ENCODE results near the gene PPARA.

The PPARA gene

DNA sequence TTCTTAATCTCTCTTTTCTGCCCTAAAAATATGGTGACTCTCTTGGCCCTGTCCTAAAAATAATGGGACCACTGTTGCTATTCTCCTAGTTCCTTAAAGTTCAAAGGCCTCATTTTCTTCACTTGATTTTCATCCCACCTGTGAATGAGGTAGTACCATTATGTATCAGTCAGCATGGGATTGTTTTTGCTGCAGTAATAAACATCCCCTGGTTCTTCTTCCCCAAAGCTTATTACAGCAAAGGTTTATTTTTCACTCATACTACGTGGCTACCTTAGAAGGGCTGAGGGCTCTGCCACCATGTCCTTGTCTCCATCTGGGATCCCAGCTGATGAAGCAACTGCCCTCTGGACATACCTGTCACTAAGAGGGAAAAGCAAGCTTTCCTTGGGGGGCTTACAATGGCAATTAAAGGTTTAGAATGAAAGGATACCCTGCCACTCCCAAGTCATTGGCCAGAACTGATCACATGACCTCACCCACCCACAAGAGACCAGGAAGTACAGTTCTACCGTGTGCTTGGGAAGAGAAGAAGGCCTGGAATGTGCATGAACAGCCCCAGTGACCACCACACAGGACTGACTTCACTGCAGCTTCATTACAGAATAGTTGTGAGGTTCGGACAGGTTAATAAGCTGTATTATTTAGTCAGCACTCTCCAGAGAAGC is 125.3 kb downstream of the PPARA start:
- DNase-seq (ENCODE audit: low spot score): no peak

DNA sequence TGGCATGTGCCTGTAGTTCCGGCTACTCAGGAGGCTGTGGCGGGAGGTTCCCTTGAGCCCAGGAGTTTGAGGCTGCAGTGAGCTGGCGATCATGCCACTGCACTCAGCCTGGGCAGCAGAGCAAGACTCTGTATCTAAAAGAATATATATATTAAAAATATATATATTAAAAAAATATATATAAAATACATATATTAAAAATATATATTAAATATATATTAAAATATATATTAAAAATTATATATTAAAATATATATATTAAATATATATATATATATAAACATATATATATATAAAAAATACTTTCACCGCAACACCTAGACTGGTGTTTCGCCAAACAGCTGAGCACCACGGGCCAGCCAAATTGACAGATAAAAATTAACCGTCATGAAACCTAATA is 126.2 kb downstream of the PPARA start:
- no peak for DNase-seq (ENCODE audit: low spot score)

DNA sequence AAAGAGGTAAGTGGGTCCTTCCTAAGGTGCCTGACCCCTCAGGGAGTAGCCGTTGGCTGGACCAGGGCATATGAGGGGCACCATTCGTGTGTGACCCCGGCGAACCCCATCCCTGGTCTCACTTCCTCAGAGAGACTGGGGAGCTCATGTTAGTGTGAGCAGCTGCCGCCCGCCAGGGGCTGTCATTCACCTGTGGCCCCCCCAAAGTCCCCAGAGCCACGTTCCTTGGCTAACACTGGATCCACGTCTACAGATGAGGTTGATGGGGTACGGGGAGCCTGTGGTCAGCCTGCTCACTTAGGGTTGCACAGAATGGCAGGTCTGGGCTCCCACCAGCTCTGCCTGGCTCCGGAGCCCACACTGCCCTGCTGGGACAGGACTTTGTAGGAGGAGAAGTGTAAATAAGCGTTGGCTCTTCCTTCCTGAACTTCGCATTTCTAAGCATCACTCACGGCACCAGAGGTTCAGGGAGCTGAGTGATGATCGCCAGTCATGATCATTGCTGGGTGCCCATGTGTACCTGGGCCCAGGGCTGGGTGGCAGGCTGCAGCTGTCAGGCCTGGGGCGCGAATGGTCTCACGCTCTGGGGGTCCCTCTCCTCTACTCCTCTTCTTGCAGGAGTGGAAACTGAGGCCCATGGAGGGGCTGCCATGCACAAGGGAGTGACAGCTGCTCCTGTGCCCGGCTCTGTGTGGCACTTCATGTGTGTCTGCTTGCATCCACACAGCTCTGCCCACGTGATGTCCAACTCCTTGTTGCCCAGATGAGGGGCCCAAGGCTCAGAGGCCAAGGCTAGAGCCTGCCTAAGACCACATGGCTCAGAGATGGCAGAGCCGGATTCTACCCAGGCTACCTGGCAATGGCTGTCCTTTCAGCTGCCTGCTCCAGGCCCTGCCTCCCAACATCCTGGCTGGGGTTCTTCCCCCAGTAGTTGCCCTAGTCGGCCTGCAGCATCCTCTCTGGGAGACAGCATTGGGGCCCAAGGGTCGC is 128.6 kb downstream of the PPARA start:
- DNase-seq (ENCODE audit: low spot score): no peak

DNA sequence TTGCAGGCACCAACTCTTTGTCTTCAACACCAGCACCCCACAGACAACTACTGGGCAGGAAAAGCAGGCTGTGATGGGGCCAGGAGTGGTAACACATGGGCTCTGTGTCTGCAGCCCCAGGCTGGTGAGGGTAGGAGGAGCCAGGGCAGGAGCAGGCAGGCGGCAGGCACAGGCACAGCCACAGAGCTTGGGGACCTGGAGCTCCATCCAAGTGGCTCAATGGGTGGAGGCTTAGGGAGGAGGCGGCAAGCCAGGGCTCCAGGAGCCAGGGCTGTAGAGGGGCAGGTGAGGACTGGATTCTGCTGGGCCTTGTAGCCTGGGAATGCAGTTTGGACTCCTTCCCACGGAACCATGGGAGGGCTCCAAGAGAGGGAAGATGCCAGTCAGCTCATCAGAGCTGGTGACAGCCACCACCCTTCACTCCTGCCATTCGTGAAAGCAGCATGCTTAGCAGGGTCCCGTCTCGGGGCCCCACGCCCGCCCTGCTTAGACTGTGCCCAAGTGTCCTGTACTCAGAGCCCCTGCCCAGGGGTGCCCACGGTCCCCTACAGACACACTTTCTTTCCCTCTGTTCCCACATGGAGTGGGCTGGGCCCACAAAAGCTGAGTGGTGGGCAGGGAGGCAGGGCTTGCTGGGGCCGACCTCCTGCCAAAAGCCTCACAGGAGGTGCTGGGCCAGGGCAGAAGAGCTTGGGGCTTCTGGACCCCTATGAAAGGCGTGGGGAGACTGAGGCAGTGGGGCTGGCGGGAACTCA is 129.9 kb downstream of the PPARA start:
- no peak for DNase-seq (ENCODE audit: low spot score)

DNA sequence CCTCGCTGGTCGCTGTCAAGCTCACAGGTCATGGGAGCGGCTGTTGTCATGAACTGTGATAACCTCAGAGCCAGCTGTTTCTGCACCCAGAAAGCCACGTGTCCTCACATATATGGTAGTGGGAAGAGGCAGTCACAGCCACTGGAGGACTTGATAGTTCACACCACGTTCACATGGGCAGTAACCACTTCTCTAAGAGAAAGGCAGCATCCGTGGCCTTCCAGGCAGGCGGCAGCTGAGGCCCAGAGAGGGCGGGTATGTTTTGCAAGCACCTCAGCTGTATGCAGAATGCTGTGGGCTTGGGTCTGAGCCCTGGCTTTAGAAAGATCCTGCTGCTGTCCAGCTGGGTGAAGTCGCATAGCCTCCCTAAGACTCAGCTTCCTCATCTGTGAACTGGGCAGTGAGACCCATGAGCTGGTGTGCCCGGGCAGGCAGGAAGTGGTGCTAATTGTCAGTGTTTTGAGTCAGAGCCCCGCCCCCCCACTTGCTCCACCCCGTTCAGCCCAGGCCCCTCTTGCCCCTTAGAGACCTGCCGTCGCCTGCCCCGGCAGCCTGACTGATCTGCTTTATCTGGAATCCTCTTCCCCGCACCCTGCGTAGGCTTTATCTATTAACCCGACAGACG is 130.8 kb downstream of the PPARA start:
- no peak for DNase-seq (ENCODE audit: low spot score)

DNA sequence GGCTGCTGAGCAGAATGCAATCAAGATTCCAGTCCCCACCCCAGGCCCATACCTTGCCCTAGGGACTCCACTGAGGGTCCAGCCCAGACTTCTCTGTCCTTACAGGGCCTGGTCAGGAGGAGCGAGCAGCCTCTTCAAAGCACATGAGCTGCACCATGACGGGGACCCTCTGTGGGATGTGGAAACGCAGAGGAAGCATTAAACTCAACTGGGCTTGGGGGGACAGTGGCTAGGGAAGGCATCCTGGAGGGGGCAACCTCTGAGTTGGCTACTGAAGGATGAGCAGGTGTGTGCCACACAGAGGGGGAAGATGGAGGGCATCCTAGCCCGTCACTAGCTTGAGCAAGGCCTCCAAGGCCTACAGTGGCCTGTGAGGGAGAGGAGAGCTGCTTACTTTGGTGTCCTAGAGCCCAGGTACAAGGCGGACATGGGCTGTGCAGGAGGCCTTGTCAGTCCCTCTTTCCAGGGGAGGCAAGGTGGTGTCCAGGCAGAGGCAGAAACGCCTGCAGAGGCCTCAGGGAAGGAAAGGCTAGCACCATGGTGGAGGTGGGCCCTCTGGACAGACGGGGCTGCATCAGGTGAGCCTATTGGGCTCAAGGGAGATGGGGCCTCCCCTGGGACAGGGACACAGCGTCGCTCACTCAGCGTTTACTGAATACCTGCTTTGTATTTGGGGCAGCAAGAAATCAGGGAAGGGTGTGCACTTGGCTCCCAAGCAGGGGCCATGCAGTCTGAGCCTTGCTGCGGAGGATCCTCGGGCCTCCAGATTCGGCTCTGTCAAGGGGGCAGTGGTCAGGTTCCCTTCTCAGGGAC is 131.7 kb downstream of the PPARA start:
- DNase-seq (ENCODE audit: low spot score): no peak

DNA sequence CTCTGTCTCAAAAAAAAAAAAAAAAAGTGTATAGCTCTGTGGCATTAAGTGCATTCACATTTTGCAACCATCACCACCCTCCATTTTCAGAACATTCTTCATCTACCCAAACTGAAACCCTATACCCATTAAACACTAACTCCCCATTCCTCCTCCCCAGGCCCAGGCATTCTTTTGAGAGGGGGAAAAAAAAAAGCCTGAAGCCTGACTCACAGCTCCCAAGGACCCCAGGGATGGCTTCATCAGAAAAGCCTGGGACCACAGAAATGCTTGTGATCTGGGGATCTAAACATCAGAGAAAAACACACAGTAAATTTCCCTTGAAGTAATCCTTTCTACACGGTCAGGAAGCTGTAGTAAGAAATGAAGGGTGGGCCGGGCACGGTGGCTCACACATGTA is 135.7 kb downstream of the PPARA start:
- no peak for DNase-seq (ENCODE audit: low spot score)

DNA sequence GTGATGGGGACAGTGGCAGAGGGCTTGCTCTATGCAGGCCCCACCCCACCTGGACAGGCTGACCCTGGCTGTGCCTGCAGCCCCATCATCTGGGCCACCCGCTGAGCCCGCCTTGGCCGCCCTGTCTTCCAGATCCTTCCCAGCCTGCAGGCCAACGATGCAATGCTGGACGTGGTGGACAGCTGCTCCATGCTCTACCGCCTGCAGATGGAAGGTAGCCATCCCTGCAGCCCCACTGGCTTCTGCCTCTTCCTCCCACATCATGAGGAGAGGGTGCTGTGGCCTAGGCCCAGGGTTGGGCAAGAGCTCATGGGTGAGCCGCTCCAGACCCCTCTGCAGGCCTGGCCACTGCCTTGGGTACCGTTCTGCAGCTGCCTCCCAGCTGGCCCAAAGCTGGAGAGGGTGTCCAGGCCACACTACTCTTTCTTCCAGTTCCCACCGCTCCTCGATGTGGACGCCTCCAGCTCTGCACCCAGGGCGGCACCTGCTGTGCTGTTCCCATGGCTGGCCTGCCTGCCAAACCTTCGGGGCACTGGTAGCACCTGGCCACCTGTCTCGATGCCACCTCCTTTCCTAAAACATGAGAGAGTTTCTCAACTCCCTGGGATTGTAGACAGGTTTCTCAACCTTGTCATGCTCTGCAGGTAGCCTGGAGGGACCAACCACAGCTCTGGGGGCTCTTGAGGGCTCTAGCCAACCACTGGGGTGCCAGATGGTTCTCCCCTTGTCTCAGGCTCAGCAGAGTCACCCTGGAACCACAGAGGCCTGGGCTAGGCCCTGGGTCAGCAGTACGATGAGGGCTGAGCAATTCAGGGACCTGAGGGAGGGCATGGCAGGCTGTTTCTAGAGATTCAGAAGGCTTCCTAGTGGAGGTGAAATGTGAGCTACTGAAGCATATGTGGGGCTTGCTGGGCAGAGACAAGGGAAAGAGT is 136.9 kb downstream of the PPARA start:
- DNase-seq (ENCODE audit: low spot score): no peak

DNA sequence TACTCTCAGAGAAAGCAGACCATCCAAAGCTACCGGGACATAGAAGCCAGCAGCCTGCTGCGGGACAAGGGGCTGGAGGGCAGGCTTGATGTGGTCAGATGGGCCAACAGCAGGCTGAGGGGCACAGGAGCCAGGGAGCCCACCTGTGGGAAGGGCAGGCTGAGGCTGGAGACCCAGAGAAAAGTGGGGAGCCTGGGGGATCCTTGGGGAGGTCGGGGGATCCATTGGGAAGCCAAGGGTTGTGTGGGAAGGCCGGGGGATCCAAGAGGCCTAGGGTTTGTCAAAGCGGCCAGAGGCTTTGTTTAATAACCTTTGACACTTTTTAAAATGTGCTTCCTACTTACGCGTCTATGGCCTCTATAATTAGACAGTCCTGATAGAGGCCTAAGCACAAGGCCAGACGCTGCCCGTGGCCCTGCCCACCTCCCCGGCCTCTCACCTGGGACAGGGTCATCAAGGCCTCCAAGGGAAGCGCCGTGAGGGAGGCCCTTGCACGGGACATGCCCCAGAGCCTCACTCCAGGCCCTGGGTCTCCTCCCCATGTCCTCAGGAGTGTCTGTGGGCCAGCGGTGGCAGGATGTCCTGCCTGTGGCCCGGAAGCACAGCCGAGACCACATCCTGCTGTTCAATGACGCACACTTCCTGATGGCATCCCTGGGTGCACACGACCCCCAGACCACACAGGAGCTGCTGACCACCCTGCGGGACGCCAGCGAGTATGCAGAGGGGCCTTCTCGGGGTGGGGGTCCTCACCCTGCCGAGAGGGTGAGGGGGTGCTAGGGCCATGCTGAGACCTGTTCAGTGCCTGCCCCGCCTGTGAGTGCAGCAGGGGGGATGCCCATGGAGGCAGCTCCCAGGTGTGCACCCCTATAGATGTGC is 137.8 kb downstream of the PPARA start:
- DNase-seq (ENCODE audit: low spot score): no peak

DNA sequence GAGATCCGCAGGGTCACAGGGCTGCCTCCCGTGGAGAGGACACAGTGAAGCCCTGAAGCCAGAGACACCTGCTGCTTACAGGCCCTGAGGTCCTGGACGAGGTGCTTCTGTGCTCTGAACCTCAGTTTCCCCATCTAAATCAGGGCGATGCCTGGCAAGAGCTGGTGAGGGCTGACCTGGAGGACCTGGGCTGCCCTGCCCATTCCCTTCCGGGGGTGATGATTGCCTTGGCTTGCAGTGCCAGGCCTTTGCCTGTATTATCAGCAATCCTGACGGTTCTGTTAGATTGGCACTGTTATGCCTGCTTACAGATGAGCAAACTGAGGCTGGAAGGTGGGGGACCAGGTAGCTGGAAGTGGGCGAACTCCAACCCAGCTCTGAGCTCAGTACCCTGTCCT is 138.5 kb downstream of the PPARA start:
- no peak for DNase-seq (ENCODE audit: low spot score)

DNA sequence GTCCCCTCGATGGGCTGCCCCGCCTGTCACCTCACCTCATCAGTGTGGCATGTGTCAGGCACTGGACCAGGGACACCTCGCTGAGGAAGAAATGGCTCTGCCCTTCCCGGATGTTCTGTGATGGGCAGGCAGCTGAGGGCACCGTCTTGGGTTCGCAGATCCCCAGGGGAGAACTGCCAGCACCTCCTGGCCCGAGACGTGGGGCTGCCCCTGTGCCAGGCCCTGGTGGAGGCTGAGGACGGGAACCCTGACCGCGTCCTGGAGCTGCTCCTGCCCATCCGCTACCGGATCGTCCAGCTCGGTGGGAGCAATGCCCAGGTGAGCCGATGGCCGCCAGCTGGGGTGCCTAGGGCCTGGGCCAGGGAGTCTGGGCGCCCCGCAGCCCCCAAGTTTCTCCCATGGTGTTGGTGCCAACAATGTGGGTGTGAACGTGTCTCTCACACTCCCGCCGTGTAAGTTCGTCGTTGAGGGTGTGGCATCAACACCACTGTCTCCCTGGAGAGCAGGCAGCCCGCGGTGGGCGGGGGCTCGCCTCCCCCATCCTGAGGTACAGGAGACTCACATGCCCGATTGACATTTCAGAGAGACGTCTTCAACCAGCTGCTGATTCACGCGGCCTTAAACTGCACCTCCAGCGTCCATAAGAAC is 139.0 kb downstream of the PPARA start:
- no peak for DNase-seq (ENCODE audit: low spot score)

DNA sequence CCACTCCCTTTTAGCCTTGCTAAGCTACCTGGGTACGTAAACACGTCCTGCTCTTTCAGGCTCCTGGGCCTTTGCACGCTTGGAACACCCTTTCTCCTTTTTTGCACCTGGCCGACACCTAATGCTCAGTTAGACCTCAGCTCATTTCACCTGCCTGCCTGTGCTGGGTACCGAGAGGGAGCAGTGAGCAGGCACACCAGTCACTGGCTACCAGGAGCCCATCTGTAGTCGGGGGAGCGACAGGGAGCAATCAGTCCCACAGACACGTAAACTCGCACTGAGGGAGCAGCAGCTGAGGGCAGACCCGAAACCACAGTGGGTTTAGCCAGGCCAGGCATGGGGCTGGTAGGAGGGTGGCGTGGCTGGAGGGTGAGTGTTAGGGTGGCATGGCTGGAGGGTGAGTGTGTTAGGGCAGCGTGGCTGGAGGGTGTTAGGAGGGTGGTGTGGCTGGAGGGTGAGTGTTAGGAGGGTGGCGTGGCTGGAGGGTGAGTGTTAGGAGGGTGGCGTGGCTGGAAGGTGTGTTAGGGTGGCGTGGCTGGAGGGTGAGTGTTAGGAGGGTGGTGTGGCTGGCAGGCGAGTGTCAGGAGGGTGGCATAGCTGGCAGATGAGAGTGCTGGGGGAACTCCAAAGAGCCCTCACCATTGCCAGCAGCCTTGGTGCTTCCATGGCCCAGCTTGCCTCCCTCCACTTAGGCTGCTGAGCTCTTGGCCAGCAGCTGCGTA is 140.0 kb downstream of the PPARA start:
- no peak for DNase-seq (ENCODE audit: low spot score)

DNA sequence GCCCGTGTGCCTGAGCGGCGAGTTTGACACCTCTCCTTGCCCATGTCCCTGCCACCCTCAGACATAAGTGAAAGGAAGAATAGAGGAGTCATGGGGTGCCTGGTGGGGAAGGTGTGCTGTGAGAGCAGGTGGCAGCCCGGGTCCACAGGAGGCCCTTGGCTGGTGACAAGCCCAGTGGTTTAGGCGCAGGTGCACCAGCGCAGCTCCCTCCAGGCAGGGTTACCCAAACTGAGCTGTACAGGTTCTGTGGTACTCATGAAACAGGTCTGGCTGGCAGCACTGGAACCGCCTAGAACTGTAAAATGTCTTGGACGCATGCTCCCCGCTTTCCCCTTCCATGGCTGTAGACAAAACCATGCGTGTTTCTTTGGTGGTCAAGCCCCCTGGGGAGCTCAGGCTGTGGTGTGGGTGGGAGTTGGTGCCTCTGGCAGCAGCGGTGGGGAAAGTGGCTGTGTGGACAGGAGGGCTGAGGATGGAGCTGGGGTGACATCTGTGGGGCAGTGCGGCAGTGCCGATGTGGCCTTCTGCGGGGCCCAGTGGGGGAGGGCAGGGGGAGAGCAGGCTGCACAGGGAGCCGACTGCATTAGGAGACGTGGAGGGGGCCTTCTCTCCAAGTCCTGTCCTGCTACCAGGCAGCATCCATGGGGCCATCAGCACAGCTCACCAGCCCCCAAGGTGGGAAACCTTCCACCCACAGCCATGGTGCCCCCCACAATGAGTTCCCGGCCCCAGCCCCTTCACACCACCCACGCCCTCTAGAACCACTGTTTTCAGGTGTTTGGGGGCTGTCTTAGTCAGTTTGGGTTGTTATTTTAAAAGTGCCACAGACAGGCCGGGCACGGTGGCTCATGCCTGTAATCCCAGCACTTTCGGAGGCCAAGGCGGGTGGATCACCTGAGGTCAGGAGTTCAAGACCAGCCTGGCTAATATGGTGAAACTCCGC is 140.8 kb downstream of the PPARA start:
- no peak for DNase-seq (ENCODE audit: low spot score)

DNA sequence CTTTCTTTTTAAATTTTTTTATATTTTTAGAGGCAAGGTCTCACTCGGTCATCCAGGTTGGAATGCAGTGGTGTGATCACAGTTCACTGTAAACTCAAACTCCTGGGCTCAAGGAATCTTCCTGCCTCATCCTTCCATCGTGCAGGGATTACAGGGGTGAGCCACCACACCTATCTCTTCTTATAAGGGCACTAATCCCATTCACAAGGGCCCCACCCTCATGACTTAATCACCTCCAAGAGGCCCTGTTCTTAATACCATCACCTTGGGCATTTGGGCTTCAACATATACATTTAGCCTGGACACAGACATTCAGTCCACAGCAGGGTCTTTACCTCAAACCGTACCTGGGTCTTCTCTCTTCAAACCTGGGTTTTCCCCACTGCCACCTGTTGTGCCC is 141.8 kb downstream of the PPARA start:
- no peak for DNase-seq (ENCODE audit: low spot score)

DNA sequence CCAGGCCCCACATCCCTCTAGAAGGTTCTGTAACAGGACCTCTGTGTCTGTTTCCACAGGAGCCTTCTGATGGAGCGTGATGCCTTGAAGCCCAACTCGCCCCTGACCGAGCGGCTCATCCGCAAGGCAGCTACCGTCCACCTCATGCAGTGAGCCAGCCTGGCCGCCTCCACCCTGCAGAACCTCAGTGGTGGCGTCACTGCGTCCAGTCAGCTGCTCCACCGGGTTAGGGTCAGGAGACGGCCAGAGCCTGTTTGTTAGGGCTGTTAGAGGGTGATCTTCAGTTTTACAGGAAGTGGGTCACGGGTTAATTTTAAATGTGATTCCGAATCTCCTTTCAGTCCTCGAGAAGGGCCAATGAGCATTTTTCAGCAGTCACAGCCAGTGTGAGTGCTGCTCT is 142.4 kb downstream of the PPARA start:
- no peak for DNase-seq (ENCODE audit: low spot score)
